GM12875 (cell line): Measurements from ENCODE around the gene MEF2B.

ENCODE experiments used
- H3K4me3 ChIP-seq: one replicate; pipeline ENCODE4 v1.5.1; 2011; ENCODE audit warnings: low read depth, low read length, control low read depth
- CTCF ChIP-seq: IDR thresholded peaks from 2 replicates; pipeline ENCODE4 v1.5.1; 2011; ENCODE audit warnings: low read depth, mild to moderate bottlenecking, control low read depth, inconsistent platforms, low read length, moderate library complexity, borderline replicate concordance; ENCODE audit not compliant: insufficient read depth

Gene MEF2B

GRCh38 chr19:19167612-19168011 is 2.5 kb downstream of the MEF2B start:
- H3K4me3 ChIP-seq: peak overlapping the region; percentile 24
- TF ChIP-seq CTCF: no peak

GRCh38 chr19:19165396-19165795 is 4.7 kb downstream of the MEF2B start:
- no peak for TF ChIP-seq CTCF
- H3K4me3 ChIP-seq: no peak overlapping the region

GRCh38 chr19:19162495-19162894 is 7.6 kb downstream of the MEF2B start:
- TF ChIP-seq CTCF: no peak
- H3K4me3 ChIP-seq: no peak overlapping the region

- no peak for TF ChIP-seq CTCF
- H3K4me3 ChIP-seq: no peak overlapping the region
Measured at GRCh38 chr19:19160461-19161035, 9.5 kb downstream of the MEF2B start.

- H3K4me3 ChIP-seq: no peak overlapping the region
- no peak for TF ChIP-seq CTCF
Measured at GRCh38 chr19:19159534-19159933, 10.5 kb downstream of the MEF2B start.

- H3K4me3 ChIP-seq: no peak overlapping the region
- TF ChIP-seq CTCF: no peak
Measured at GRCh38 chr19:19157808-19158207, 12.3 kb downstream of the MEF2B start.

GRCh38 chr19:19155495-19156219 is 14.4 kb downstream of the MEF2B start:
- TF ChIP-seq CTCF: no peak
- H3K4me3 ChIP-seq: peak overlapping the region; percentile 15
